ENCODE measurements around the gene PBX2. TPM values are rescaled to one million over a fixed set of nuclear protein-coding genes. Genes with fewer than 3 reads are reported as not detected.

Gene PBX2
- total and polyA plus RNA-seq, 2 of the 4 experiments (the other 2 are of a cell fraction), result 17.7 to 56.8 TPM

- in situ Hi-C loops (cut with MboI; ENCODE audit: low sequenced_read_pairs) (loop anchor here (25.0 kb wide), 1 partner anchor 766 kb away; the partner anchor contains the start of genes BRD2 and HLA-DMA), intact Hi-C loops (cut with micrococcal nuclease) (loop anchor here (1.0 to 2.0 kb wide), 4 partner anchors 42 to 77 kb away; partner anchors contain the start of genes FKBPL and PPT2), dilution Hi-C loops (cut with HindIII; ENCODE audit: low sequenced_read_pairs, unreplicated experiment) (no loop called here)
- Histone ChIP-seq H2BK5ac (ENCODE audit: low read depth, low read length, poor library complexity, severe bottlenecking) (peak overlapping the region; percentile 91), H3K18ac (ENCODE audit: low read depth, low read length) (peak overlapping the region; percentile 70), H2AK5ac (ENCODE audit: low read depth, low read length) (peak overlapping the region; percentile 96), H3K4me3 (ENCODE audit: insufficient read depth, low read depth, low read length) (peak overlapping the region; percentile 67), H3K4me1 (ENCODE audit: control insufficient read depth, insufficient read depth, low read length) (peaks cover 10% of the 10 kb centered on the region), H2AK9ac (replicated peaks; ENCODE audit: low read depth, low read length, poor library complexity) (peak overlapping the region; percentile 85), H4K5ac (ENCODE audit: low read depth, low read length) (peak overlapping the region; percentile 77), H3K36me3 (ENCODE audit: control insufficient read depth, insufficient read depth, low read length) (no peaks in the 10 kb centered on the region), H4K20me1 (ENCODE audit: insufficient read depth, low read length) (no peaks in the 10 kb centered on the region), H2AFZ (replicated peaks; ENCODE audit: low read length, poor library complexity) (peak overlapping the region; percentile 98), H3K4ac (ENCODE audit: low read depth, low read length) (peak overlapping the region; percentile 96), H3K56ac (ENCODE audit: extremely low read depth, insufficient read depth, low read length) (peak overlapping the region; percentile 89), H3K23ac (ENCODE audit: low read depth, low read length) (peak overlapping the region; percentile 63), H3K27ac (ENCODE audit: insufficient read depth, low read length) (peak overlapping the region; percentile 94), H4K91ac (ENCODE audit: insufficient read depth, low read depth, low read length) (peak overlapping the region; percentile 94), H4K8ac (ENCODE audit: low read depth in 2 of 2, low read length in 2 of 2) (peak overlapping the region; percentile 98 to 99), H3K27me3 (ENCODE audit: control insufficient read depth, insufficient read depth, low read length) (peaks cover 3% of the 10 kb centered on the region; the same call in 1 of the 2 replicates), H3K9me3 (ENCODE audit: control insufficient read depth, insufficient read depth, low read length) (no peaks in the 10 kb centered on the region), H3K4me2 (ENCODE audit: low read depth, low read length) (peak overlapping the region; percentile 86), H3K79me1 (ENCODE audit: low read depth in 1 of 2, low read length in 2 of 2) (peaks cover 14 to 38% of the 10 kb centered on the region in 2 experiments), H2BK20ac (ENCODE audit: low read depth, low read length) (no peak overlapping the region; the same call in 1 of the 2 replicates), H3K9me1 (ENCODE audit: insufficient read depth, low read length) (peaks cover 25% of the 10 kb centered on the region), H2BK15ac (ENCODE audit: low read depth, low read length) (peak overlapping the region; percentile 50; the same call in 1 of the 3 replicates), H3K14ac (replicated peaks; ENCODE audit: low read depth, low read length) (peak overlapping the region; percentile 95), H3K9ac (ENCODE audit: low read depth, low read length) (peak overlapping the region; percentile 91), H2BK120ac (ENCODE audit: low read depth, low read length) (peak overlapping the region; percentile 61)
- BruUV-seq (replicated peaks), result no TSS peak
- ChIA-PET CTCF (interaction anchor here (0.8 to 1.1 kb wide), 3 partner anchors 45 to 673 kb away, joined by 4 to 6 read pairs (median 4); no protein-coding TSS in a partner anchor), POLR2A (ENCODE audit: unreplicated experiment) (interaction anchor here (0.8 to 1.2 kb wide), 4 partner anchors 9 to 776 kb away, joined by 4 to 7 read pairs (median 4); no protein-coding TSS in a partner anchor)
- peak; percentile 88 for DNase-seq
- 0% methylated on average over 30 of the region's 58 CpGs; no CpG with 5 or more reads in 1 of the 2 experiments for WGBS, 2 experiments (ENCODE audit: extremely low coverage in 2 of 2, insufficient read length in 1 of 2)
- peak; percentile 1 for ATAC-seq (ENCODE audit: low read depth)
- TF ChIP-seq MAZ (IDR thresholded peaks at IDR 0.05; ENCODE audit: borderline replicate concordance, low read depth, low read length) (peak; percentile 72), CEBPB (IDR thresholded peaks at IDR 0.05; ENCODE audit: low read depth, low read length) (no peak), CTCF (conservative IDR thresholded peaks at IDR 0.05; ENCODE audit: low read depth, low read length) (no peak), NFE2L2 (IDR thresholded peaks at IDR 0.05; ENCODE audit: low read depth, low read length) (0 out of 2 replicates have a peak, but pooled peaks have one; percentile 7), POLR2A (IDR thresholded peaks at IDR 0.05; ENCODE audit: low read depth, low read length) (peak; percentile 95), MAFK (IDR thresholded peaks at IDR 0.05; ENCODE audit: low read depth, low read length) (peak; percentile 92), USF2 (IDR thresholded peaks at IDR 0.05; ENCODE audit: low read depth, low read length) (peak; percentile 10; the same call in 1 of the 2 replicates), RFX5 (IDR thresholded peaks at IDR 0.05; ENCODE audit: low read depth, low read length) (0 out of 2 replicates have a peak, but pooled peaks have one; percentile 2), SMC3 (IDR thresholded peaks at IDR 0.05; ENCODE audit: low read depth, low read length) (no peak; the same call in 1 of the 2 replicates), BHLHE40 (IDR thresholded peaks at IDR 0.05; ENCODE audit: low read depth, low read length) (peak; percentile 72), CHD1 (IDR thresholded peaks at IDR 0.05; ENCODE audit: low read depth, low read length) (peak; percentile 97), FOS (IDR thresholded peaks at IDR 0.05; ENCODE audit: low read depth, low read length) (0 out of 2 replicates have a peak, but pooled peaks have one; percentile 30)
Observed at GRCh38 chr6:32195902-32196681, 6.1 kb upstream of the PBX2 start.
